Putamen (tissue), 1 donor: ENCODE results near the gene TSGA10IP.
"Not testable (repeated sequence)": the region's sequence is repeated elsewhere in the genome, so short reads cannot be mapped to it uniquely, and the experiment has no call there.

Experiments used
- DNase-seq: peaks from one replicate; pipeline ENCODE4 v3.0.0-alpha.2; 2016; ENCODE audit warnings: low spot score

The TSGA10IP gene

GRCh38 chr11:65947603-65948125, 2.4 kb downstream of the TSGA10IP start:
- DNase-seq, result no peak

DNA sequence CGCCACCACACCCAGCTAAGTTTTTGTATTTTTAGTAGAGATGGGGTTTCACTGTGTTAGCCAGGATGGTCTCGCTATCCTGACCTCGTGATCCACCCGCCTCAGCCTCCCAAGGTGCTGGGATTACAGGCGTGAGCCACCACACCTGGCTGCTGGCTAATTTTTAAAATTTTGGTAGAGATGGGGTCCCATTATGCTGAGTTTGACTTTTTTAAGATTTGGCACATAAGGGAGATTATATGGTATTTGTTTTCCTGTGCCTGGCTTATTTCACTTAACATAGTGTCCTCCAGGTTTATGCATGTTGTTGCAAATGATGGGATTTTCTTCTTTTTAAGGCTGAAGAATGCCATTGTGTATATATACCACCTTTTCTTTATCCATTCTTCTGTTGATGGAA, 5.4 kb downstream of the TSGA10IP start:
- not testable (repeated sequence) for DNase-seq

DNA sequence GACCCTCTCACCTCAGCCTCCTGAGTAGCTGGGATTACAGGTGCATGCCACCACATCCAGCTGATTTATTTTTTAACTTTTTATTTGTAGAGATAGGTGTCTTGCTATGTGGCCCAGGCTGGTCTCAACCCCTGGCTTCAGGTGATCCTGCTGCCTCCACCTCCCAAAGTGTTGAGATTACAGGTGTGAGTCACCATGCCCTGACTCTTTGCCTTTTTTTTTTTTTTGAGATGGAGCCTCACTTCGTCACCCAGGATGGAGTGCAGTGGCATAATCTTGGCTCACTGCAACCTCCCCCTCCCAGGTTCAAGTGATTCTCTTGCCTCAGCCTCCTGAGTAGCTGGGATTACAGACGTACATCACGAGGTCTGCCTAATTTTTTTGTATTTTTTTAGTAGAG, 6.4 kb downstream of the TSGA10IP start:
- DNase-seq, result not testable (repeated sequence)

DNA sequence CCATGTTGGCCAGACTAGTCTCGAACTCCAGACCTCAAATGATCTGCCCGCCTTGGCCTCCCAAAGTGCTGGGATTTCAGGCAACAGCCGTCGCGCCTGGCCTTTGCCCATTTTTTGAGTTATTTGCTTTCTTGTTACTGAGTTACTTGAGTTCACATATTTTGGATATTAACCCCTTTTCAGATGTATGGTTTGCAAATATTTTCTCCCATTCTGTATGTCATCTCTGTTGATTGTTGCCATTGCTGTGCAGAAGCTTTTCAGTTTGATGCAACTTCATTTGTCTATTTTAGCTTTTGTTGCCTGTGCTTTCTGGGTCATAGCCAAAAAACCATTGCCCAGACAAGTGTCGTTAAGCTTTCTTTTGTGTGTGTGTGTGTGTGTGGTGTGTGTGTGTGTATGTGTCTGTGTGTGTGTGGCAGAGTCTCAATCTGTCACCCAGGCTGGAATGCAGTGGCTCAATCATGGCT, 6.8 kb downstream of the TSGA10IP start:
- no peak for DNase-seq

DNA sequence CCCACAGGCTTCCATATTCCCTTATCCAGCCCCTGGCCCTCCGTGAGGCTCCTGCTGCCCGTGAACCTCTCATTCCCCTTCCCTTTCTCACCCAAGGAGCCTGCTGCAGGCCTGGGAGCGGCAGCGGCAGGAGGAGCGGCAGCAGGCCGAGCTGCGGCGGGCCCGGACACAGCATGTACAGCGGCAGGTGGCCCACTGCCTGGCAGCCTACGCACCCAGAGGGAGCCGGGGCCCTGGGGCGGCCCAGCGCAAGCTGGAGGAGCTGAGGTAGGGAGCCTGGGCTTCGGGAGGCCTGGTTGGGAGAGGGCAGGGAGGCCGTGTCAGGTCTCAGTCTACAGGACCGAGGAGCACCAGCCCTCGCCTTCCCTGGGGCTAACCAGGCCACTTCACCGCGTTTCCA, 8.2 kb downstream of the TSGA10IP start:
- no peak for DNase-seq

DNA sequence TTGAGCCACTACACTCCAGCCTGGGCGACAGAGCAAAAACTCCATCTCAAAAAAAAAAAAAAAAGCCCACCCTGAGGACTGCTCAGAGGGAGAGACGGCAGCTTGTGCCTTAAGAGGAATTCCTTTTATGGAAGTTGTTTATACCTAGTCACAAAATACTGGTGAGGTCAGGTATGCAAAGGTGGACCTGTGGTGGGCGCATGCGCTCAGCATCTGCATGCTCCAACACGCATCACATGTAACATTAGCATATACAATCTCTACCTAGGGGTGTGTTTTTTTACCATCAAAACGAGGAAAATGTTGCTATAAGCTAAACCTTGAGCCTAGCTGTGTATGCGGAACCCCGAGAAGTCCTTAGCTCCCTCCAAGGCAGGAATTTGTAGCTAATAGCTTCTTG, 9.5 kb downstream of the TSGA10IP start:
- DNase-seq, result no peak

GRCh38 chr11:65958291-65958690, 13.0 kb downstream of the TSGA10IP start:
- DNase-seq, result no peak

- DNase-seq, result no peak
Measured at GRCh38 chr11:65958774-65959420, 13.6 kb downstream of the TSGA10IP start.

- no peak for DNase-seq
Measured at GRCh38 chr11:65960824-65961266, 15.6 kb downstream of the TSGA10IP start.

DNA sequence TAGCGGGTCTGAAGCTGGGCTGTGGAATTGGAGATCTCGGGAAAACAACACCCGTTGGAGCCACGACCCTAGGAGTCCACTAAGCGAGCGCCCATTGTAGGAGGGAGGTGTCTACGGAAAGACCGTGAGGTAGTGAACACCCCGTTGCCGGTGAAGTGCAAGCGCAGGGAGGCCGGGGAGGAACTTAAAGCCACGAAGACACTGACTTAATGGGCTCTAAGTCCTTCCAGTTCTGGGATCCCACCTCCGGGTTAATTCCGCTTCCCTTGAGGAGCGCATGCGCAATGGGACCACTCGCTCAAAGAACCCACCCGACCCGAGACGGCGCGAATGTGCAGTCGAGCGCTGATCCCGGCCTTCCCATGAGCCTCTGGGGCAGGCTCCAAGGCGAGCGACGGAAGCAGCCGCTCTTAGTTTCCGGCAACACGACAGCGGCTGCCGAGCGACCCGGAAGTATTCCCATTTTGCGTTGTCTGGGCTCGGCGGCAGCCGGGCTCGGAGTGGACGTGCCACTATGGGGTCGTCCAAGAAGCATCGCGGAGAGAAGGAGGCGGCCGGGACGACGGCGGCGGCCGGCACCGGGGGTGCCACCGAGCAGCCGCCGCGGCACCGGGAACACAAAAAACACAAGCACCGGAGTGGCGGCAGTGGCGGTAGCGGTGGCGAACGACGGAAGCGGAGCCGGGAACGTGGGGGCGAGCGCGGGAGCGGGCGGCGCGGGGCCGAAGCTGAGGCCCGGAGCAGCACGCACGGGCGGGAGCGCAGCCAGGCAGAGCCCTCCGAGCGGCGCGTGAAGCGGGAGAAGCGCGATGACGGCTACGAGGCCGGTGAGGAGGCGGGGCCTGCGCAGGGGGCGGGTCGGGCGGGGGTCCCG, 16.2 kb downstream of the TSGA10IP start, which contains the start of gene SART1:
TSS of gene SART1 (plus strand) at position 468 of the 874 bp plus-strand sequence. CDS start at position 515, 47 bp downstream.
- DNase-seq, result peak; percentile 98

GRCh38 chr11:65962141-65962564, 16.9 kb downstream of the TSGA10IP start:
- DNase-seq, result no peak

DNA sequence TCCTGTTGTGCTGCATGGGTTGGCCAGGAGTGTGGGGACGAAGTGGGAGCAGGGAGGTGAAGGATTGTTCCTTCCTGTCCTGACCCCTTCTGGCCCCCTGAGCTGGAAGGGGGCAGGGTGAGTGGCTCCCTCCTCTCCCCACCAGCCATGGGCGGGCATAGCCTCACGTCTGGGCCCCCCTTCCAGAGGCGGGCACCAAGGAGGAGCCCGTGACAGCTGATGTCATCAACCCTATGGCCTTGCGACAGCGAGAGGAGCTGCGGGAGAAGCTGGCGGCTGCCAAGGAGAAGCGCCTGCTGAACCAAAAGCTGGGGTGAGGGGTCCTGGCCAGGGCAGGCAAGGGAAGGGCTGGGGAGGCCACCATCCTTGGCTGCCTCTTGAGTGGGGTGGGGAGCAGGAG, 19.6 kb downstream of the TSGA10IP start:
- DNase-seq, result no peak

- no peak for DNase-seq
Measured at GRCh38 chr11:65965986-65966762, 20.9 kb downstream of the TSGA10IP start.

GRCh38 chr11:65967329-65967934, 22.2 kb downstream of the TSGA10IP start:
- no peak for DNase-seq

- DNase-seq, result no peak
Measured at GRCh38 chr11:65968600-65969482, 23.6 kb downstream of the TSGA10IP start.

GRCh38 chr11:65972116-65972515, 26.8 kb downstream of the TSGA10IP start:
- DNase-seq, result no peak

DNA sequence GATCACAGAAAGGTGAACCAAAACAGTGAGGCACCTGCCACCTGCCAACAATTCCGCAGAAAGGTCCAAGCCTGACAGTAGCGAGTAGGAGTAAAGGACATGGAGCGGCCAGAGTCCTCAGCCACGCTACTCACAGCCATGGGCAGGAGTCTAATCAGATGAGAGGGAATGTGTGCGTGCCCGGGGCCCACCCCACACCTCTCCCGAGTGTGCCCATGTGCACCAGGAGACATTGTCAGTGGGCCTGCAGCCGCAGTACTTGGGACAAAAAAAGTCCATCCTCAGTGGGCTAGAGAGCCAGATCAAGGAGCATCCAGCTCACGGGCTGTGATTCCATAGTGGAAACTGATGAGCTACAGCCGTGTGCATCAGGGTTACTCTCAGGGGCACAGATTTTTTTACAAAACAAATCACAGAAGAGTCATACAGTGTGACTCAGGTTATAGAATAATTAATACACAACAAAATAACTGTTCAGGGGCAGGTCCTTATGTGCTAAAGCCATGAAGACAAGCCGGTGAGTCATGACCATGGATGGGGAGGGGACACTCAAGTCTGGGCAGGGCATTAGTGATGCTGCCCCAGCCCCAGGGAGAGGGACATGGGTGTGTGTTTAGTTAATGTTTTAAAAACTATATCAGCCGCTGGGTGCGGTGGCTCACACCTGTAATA, 28.3 kb downstream of the TSGA10IP start:
- no peak for DNase-seq

GRCh38 chr11:65975771-65976170, 30.5 kb downstream of the TSGA10IP start:
- DNase-seq, result no peak

DNA sequence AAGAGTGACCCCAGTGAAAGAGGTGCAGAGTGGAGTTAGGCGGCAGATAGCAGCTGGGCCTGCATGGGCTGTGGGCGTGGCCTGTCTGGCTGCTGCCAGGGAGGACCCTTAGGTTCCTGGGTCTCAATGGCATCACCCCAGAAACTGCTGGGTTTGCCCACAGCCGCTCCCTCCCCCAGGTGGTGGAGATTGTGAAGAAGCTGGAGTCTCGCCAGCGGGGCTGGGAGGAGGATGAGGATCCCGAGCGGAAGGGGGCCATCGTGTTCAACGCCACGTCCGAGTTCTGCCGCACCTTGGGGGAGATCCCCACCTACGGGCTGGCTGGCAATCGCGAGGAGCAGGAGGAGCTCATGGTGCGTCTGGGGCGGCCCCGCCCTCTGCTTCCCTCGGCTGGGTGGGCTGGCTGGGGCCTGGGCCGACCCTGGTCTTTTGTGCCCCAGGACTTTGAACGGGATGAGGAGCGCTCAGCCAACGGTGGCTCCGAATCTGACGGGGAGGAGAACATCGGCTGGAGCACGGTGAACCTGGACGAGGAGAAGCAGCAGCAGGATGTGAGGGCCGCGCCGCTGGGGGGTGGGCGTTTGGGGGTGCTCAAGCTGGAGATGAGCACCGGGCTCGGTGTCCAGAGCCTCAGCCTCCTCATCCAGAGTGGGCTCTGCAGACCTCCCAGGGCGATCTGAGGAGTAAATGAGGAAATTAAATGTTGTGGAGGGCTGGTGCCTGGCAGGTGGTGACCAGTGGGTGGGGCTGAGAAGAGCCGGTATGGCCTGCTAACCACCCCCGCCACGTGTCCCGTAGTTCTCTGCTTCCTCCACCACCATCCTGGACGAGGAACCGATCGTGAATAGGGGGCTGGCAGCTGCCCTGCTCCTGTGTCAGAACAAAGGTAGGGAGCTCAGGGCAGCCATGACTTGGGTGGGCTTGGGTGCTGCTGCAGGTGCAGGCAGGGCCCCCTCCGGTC, 31.2 kb downstream of the TSGA10IP start:
- no peak for DNase-seq
